Measurements from ENCODE around the gene NPTX1. TPM values are rescaled to one million over a fixed set of nuclear protein-coding genes. Genes with fewer than 3 reads are reported as not detected.

Gene NPTX1
- total RNA-seq, result 0.07 TPM in 1 of 2 replicates, not detected in the other

GRCh38 chr17:80475910-80476876, at the start of gene NPTX1:
NPTX1 (minus strand) TSS chr17:80476607; CDS start chr17:80476446, 161 bp downstream.
- H3K4me3 ChIP-seq (ENCODE audit: low read depth, low read length), result peak within 1 kb of the TSS; percentile 25
- TF ChIP-seq CTCF (conservative IDR thresholded peaks at IDR 0.05; ENCODE audit: low read depth, low read length), result no peak
- no peak for DNase-seq (ENCODE audit: low read depth)

- TF ChIP-seq CTCF (conservative IDR thresholded peaks at IDR 0.05; ENCODE audit: low read depth, low read length), result no peak
- DNase-seq (ENCODE audit: low read depth), result no peak
- no peak overlapping the region for H3K4me3 ChIP-seq (ENCODE audit: low read depth, low read length)
These were observed 47.7 kb upstream of the NPTX1 start for GRCh38 chr17:80523956-80524712.

- TF ChIP-seq CTCF (conservative IDR thresholded peaks at IDR 0.05; ENCODE audit: low read depth, low read length), result no peak
- DNase-seq (ENCODE audit: low read depth), result no peak
- H3K4me3 ChIP-seq (ENCODE audit: low read depth, low read length), result no peak overlapping the region
These were observed 46.8 kb upstream of the NPTX1 start for GRCh38 chr17:80523054-80523744.

GRCh38 chr17:80520810-80521455, 44.5 kb upstream of the NPTX1 start:
- no peak overlapping the region for H3K4me3 ChIP-seq (ENCODE audit: low read depth, low read length)
- TF ChIP-seq CTCF (conservative IDR thresholded peaks at IDR 0.05; ENCODE audit: low read depth, low read length), result no peak
- DNase-seq (ENCODE audit: low read depth), result no peak

GRCh38 chr17:80519091-80519781, 42.8 kb upstream of the NPTX1 start:
- DNase-seq (ENCODE audit: low read depth), result no peak
- H3K4me3 ChIP-seq (ENCODE audit: low read depth, low read length), result no peak overlapping the region
- no peak for TF ChIP-seq CTCF (conservative IDR thresholded peaks at IDR 0.05; ENCODE audit: low read depth, low read length)

- DNase-seq (ENCODE audit: low read depth), result no peak
- no peak overlapping the region for H3K4me3 ChIP-seq (ENCODE audit: low read depth, low read length)
These were observed 42.0 kb upstream of the NPTX1 start for GRCh38 chr17:80518392-80518791.

More at GRCh38 chr17:80518392-80518791, 42.0 kb upstream of the NPTX1 start:
- TF ChIP-seq CTCF (conservative IDR thresholded peaks at IDR 0.05; ENCODE audit: low read depth, low read length), result no peak
